ENCODE results near the gene CRYAA. TPM values are rescaled to one million over a fixed set of nuclear protein-coding genes. Genes with fewer than 3 reads are reported as not detected.

Gene CRYAA
- total RNA-seq, 1 donor: not detected

GRCh38 chr21:43209575-43210453, 41.0 kb downstream of the CRYAA start:
- DNase-seq (ENCODE audit: low read depth): peak; percentile 67
- no peak overlapping the region for H3K4me3 ChIP-seq (ENCODE audit: low read depth, low read length)
- no peak for TF ChIP-seq CTCF (IDR thresholded peaks at IDR 0.05; ENCODE audit: insufficient read depth, low read depth, low read length)

GRCh38 chr21:43210454-43211071, 41.8 kb downstream of the CRYAA start:
- no peak for TF ChIP-seq CTCF (IDR thresholded peaks at IDR 0.05; ENCODE audit: insufficient read depth, low read depth, low read length)
- no peak for DNase-seq (ENCODE audit: low read depth)
- H3K4me3 ChIP-seq (ENCODE audit: low read depth, low read length): no peak overlapping the region

GRCh38 chr21:43211072-43211759, 42.4 kb downstream of the CRYAA start:
- H3K4me3 ChIP-seq (ENCODE audit: low read depth, low read length): no peak overlapping the region
- DNase-seq (ENCODE audit: low read depth): no peak
- TF ChIP-seq CTCF (IDR thresholded peaks at IDR 0.05; ENCODE audit: insufficient read depth, low read depth, low read length): peak; percentile 11

GRCh38 chr21:43211760-43212115, 42.9 kb downstream of the CRYAA start:
- no peak for DNase-seq (ENCODE audit: low read depth)
- no peak overlapping the region for H3K4me3 ChIP-seq (ENCODE audit: low read depth, low read length)
- TF ChIP-seq CTCF (IDR thresholded peaks at IDR 0.05; ENCODE audit: insufficient read depth, low read depth, low read length): no peak

Other genes starting within 250 kb of the CRYAA start
- gene ERVH48-1, start 243.4 kb upstream of the CRYAA start, total RNA-seq: under 0.01 TPM in 1 of 2 replicates, not detected in the other
- gene PKNOX1, start 194.4 kb upstream of the CRYAA start, total RNA-seq: 12.2 and 16.8 TPM in 2 replicates
- 44.5 and 92.4 TPM in 2 replicates for gene CBS, start 93.2 kb upstream of the CRYAA start, total RNA-seq
- 22.5 and 32.4 TPM in 2 replicates for gene U2AF1, start 61.4 kb upstream of the CRYAA start, total RNA-seq